GM12873 (cell line): ENCODE results near the gene SCAPER.
A peak's percentile ranks its signal among the peaks of the same experiment; 100 is the strongest.

ENCODE experiments used
- CTCF ChIP-seq: IDR thresholded peaks from 2 replicates; pipeline ENCODE4 v1.5.1; 2012; ENCODE audit warnings: low read depth, mild to moderate bottlenecking, moderate library complexity, low read length, control low read depth; ENCODE audit not compliant: insufficient read depth; ENCODE audit errors: missing control alignments

SCAPER gene

GRCh38 chr15:76663529-76663928 is 241.6 kb downstream of the SCAPER start:
- TF ChIP-seq CTCF: no peak

- no peak for TF ChIP-seq CTCF
Measured at GRCh38 chr15:76648732-76649444, 256.3 kb downstream of the SCAPER start.

- TF ChIP-seq CTCF: no peak
Measured at GRCh38 chr15:76647612-76648011, 257.5 kb downstream of the SCAPER start.

GRCh38 chr15:76644646-76645045 is 260.5 kb downstream of the SCAPER start:
- TF ChIP-seq CTCF: no peak

- peak; percentile 42 for TF ChIP-seq CTCF
Measured at GRCh38 chr15:76642671-76643070, 262.5 kb downstream of the SCAPER start.

GRCh38 chr15:76637166-76637565 is 268.0 kb downstream of the SCAPER start:
- TF ChIP-seq CTCF: no peak

GRCh38 chr15:76636059-76636458 is 269.1 kb downstream of the SCAPER start:
- TF ChIP-seq CTCF: no peak
